GM23248 (cell line): ENCODE results near the gene MMP14.

Source experiments
- EZH2 ChIP-seq: fragments of 200-600 bp; sonication (generic); IDR thresholded peaks from 2 replicates; pipeline ENCODE4 v1.6.1; 2018; ENCODE audit warnings: antibody characterized with exemption, mild to moderate bottlenecking; ENCODE audit not compliant: insufficient read depth, poor library complexity, severe bottlenecking
- EZH2phosphoT487 ChIP-seq: fragments of 200-600 bp; sonication (generic); IDR thresholded peaks from 2 replicates; pipeline ENCODE4 v1.6.1; 2018; ENCODE audit warnings: antibody characterized with exemption, moderate library complexity, mild to moderate bottlenecking, low read depth; ENCODE audit not compliant: insufficient read depth

- TF ChIP-seq EZH2 (no peak), EZH2phosphoT487 (no peak)
Measured at GRCh38 chr14:22884738-22885523, 48.5 kb downstream of the MMP14 start.
